ENCODE results near the gene HEBP2.

Gene HEBP2

DNA sequence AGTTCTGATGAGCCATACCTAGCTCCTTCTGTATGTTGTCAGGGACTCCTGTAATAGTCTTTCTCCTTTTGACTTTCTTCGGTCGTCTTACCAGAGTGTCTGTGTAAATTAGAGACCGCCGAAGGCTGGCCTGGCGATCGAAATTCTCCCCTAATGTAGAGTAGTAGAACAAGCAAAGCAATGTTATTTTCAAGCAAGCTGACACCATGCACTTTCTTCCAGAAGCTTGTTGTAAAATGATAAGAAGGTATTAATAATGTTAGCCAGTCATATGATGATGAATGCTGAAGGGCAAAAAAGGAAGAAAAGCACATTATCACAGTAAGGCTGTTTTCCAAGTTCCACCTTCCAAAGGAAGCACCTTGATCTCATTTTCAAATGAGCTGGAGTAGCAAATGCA, 37.9 kb downstream of the HEBP2 start:
- no peaks in the 10 kb centered on the region for H3K27me3 ChIP-seq (ENCODE audit: low read depth, low read length)
- no peak overlapping the region for H3K4me2 ChIP-seq (ENCODE audit: low read length)
- no peak overlapping the region for H3K27ac ChIP-seq (ENCODE audit: low read length)
- H3K9me3 ChIP-seq (ENCODE audit: insufficient read depth, low read length) = no peaks in the 10 kb centered on the region
- no peaks in the 10 kb centered on the region for H4K20me1 ChIP-seq (ENCODE audit: insufficient read depth, low read length)
- no peak overlapping the region for H3K4me3 ChIP-seq (ENCODE audit: low read length)
- no peak overlapping the region for H2AFZ ChIP-seq (ENCODE audit: low read depth, low read length)
- H3K4me1 ChIP-seq (ENCODE audit: low read length) = peaks cover 15% of the 10 kb centered on the region
- no peak overlapping the region for H3K9ac ChIP-seq (ENCODE audit: low read length)
- no peaks in the 10 kb centered on the region for H3K36me3 ChIP-seq (replicated peaks; ENCODE audit: low read depth, low read length)
- no peak for TF ChIP-seq EZH2phosphoT487 (IDR thresholded peaks at IDR 0.05; ENCODE audit: low read depth)
- TF ChIP-seq, protein P1, sequence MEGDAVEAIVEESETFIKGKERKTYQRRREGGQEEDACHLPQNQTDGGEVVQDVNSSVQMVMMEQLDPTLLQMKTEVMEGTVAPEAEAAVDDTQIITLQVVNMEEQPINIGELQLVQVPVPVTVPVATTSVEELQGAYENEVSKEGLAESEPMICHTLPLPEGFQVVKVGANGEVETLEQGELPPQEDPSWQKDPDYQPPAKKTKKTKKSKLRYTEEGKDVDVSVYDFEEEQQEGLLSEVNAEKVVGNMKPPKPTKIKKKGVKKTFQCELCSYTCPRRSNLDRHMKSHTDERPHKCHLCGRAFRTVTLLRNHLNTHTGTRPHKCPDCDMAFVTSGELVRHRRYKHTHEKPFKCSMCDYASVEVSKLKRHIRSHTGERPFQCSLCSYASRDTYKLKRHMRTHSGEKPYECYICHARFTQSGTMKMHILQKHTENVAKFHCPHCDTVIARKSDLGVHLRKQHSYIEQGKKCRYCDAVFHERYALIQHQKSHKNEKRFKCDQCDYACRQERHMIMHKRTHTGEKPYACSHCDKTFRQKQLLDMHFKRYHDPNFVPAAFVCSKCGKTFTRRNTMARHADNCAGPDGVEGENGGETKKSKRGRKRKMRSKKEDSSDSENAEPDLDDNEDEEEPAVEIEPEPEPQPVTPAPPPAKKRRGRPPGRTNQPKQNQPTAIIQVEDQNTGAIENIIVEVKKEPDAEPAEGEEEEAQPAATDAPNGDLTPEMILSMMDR (IDR thresholded peaks at IDR 0.05; ENCODE audit: low read depth, low read length) = no peak
- H3K79me2 ChIP-seq (ENCODE audit: low read length) = no peaks in the 10 kb centered on the region

GRCh38 chr6:138442663-138443062, 38.6 kb downstream of the HEBP2 start:
- H3K4me3 ChIP-seq (ENCODE audit: low read length) = no peak overlapping the region

GRCh38 chr6:138443979-138444378, 40.0 kb downstream of the HEBP2 start:
- peaks cover 15% of the 10 kb centered on the region for H3K4me1 ChIP-seq (ENCODE audit: low read length)
- no peak overlapping the region for H2AFZ ChIP-seq (ENCODE audit: low read depth, low read length)
- TF ChIP-seq EZH2phosphoT487 (IDR thresholded peaks at IDR 0.05; ENCODE audit: low read depth) = no peak
- TF ChIP-seq, protein P1 (IDR thresholded peaks at IDR 0.05; ENCODE audit: low read depth, low read length) = no peak
- H3K27ac ChIP-seq (ENCODE audit: low read length) = no peak overlapping the region
- H3K36me3 ChIP-seq (replicated peaks; ENCODE audit: low read depth, low read length) = no peaks in the 10 kb centered on the region
- no peak overlapping the region for H3K4me3 ChIP-seq (ENCODE audit: low read length)
- H3K27me3 ChIP-seq (ENCODE audit: low read depth, low read length) = no peaks in the 10 kb centered on the region
- H3K4me2 ChIP-seq (ENCODE audit: low read length) = no peak overlapping the region
- H3K79me2 ChIP-seq (ENCODE audit: low read length) = no peaks in the 10 kb centered on the region
- no peaks in the 10 kb centered on the region for H3K9me3 ChIP-seq (ENCODE audit: insufficient read depth, low read length)
- no peak overlapping the region for H3K9ac ChIP-seq (ENCODE audit: low read length)
- H4K20me1 ChIP-seq (ENCODE audit: insufficient read depth, low read length) = no peaks in the 10 kb centered on the region

More at GRCh38 chr6:138442663-138443062, 38.6 kb downstream of the HEBP2 start:
- H3K27ac ChIP-seq (ENCODE audit: low read length) = no peak overlapping the region
- peaks cover 15% of the 10 kb centered on the region for H3K4me1 ChIP-seq (ENCODE audit: low read length)
- no peak overlapping the region for H3K9ac ChIP-seq (ENCODE audit: low read length)
- no peaks in the 10 kb centered on the region for H3K9me3 ChIP-seq (ENCODE audit: insufficient read depth, low read length)
- no peak overlapping the region for H2AFZ ChIP-seq (ENCODE audit: low read depth, low read length)
- no peaks in the 10 kb centered on the region for H4K20me1 ChIP-seq (ENCODE audit: insufficient read depth, low read length)
- no peaks in the 10 kb centered on the region for H3K27me3 ChIP-seq (ENCODE audit: low read depth, low read length)
- H3K79me2 ChIP-seq (ENCODE audit: low read length) = no peaks in the 10 kb centered on the region
- H3K4me2 ChIP-seq (ENCODE audit: low read length) = no peak overlapping the region
- TF ChIP-seq, protein P1 (IDR thresholded peaks at IDR 0.05; ENCODE audit: low read depth, low read length) = no peak
- no peak for TF ChIP-seq EZH2phosphoT487 (IDR thresholded peaks at IDR 0.05; ENCODE audit: low read depth)
- H3K36me3 ChIP-seq (replicated peaks; ENCODE audit: low read depth, low read length) = no peaks in the 10 kb centered on the region

- TF ChIP-seq, protein P1 (IDR thresholded peaks at IDR 0.05; ENCODE audit: low read depth, low read length) = no peak
- TF ChIP-seq EZH2phosphoT487 (IDR thresholded peaks at IDR 0.05; ENCODE audit: low read depth) = no peak
- H3K9me3 ChIP-seq (ENCODE audit: insufficient read depth, low read length) = no peaks in the 10 kb centered on the region
- H3K79me2 ChIP-seq (ENCODE audit: low read length) = no peaks in the 10 kb centered on the region
- no peak overlapping the region for H2AFZ ChIP-seq (ENCODE audit: low read depth, low read length)
- no peaks in the 10 kb centered on the region for H4K20me1 ChIP-seq (ENCODE audit: insufficient read depth, low read length)
- H3K36me3 ChIP-seq (replicated peaks; ENCODE audit: low read depth, low read length) = no peaks in the 10 kb centered on the region
- no peak overlapping the region for H3K4me2 ChIP-seq (ENCODE audit: low read length)
- peaks cover 14% of the 10 kb centered on the region for H3K4me1 ChIP-seq (ENCODE audit: low read length)
- no peak overlapping the region for H3K9ac ChIP-seq (ENCODE audit: low read length)
- no peak overlapping the region for H3K27ac ChIP-seq (ENCODE audit: low read length)
- no peaks in the 10 kb centered on the region for H3K27me3 ChIP-seq (ENCODE audit: low read depth, low read length)
- no peak overlapping the region for H3K4me3 ChIP-seq (ENCODE audit: low read length)
Observed at GRCh38 chr6:138446821-138447220, 42.8 kb downstream of the HEBP2 start.

Data from OCI-LY3 (cell line).